Naive thymus-derived CD8-positive, alpha-beta T cell (primary cell): ENCODE measurements around the gene MYBBP1A. TPM values are rescaled to one million over a fixed set of nuclear protein-coding genes. Genes with fewer than 3 reads are reported as not detected.

Experiments
- ATAC-seq, 2 donors: fragments of 150-1000 bp; cut with Tn5 transposase in 1 of 2; sonication (Bioruptor Pico), chemical (Tn5 transposase) in 1 of 2; 1 replicate in 1 of 2; 2 replicates in 1 of 2; pipeline ENCODE4 v1.10.0; 2021; ENCODE audit warnings: mild to moderate bottlenecking in 2 of 2, moderate library complexity in 2 of 2
- POLR2A ChIA-PET: fragments of 350-600 bp; sonication (Branson Sonifier 250); formaldehyde crosslinking; loops from one replicate; lab custom pipeline; 2021; ENCODE audit warnings: antibody characterized with exemption; lab: Charles Lee
- DNase-seq, 10 donors: peaks; one replicate each; pipeline versions ENCODE4 v3.0.0 to v3.0.0-alpha.2; 2020 to 2022
- H3K27ac Mint-ChIP-seq, 10 donors: one replicate each; pipeline ENCODE4 v1.8.0; 2020 to 2022; ENCODE audit warnings: mild to moderate bottlenecking in 10 of 10, mixed read lengths in 10 of 10, moderate library complexity in 4 of 10, inconsistent platforms in 1 of 10
- H3K27me3 Mint-ChIP-seq, 5 donors: one replicate each; pipeline ENCODE4 v1.8.0; 2021 to 2022; ENCODE audit warnings: mixed read lengths in 5 of 5
- H3K36me3 Mint-ChIP-seq, 3 donors: one replicate each; pipeline ENCODE4 v1.8.0; 2020 to 2022; ENCODE audit warnings: mixed read lengths in 3 of 3, mild to moderate bottlenecking in 2 of 3, inconsistent platforms in 1 of 3
- H3K4me1 Mint-ChIP-seq, 4 donors: one replicate each; pipeline ENCODE4 v1.8.0; 2021 to 2022; ENCODE audit warnings: mixed read lengths in 4 of 4
- H3K4me3 Mint-ChIP-seq, 10 donors: one replicate each; pipeline ENCODE4 v1.8.0; 2020 to 2022; ENCODE audit warnings: mild to moderate bottlenecking in 10 of 10, mixed read lengths in 10 of 10, moderate library complexity in 6 of 10, inconsistent platforms in 1 of 10
- H3K9me3 Mint-ChIP-seq, 9 donors: one replicate each; pipeline ENCODE4 v1.8.0; 2020 to 2022; ENCODE audit warnings: mixed read lengths in 9 of 9, mild to moderate bottlenecking in 3 of 9, inconsistent platforms in 1 of 9, moderate library complexity in 1 of 9
- polyA plus RNA-seq, 3 donors: library from polyadenylated mRNA; unstranded; fragments of 300-500 nt; fragmentation: Illumina TruSeq; gene quantifications; one replicate each; pipeline ENCODE4 v1.2.3, GENCODE V29; 2021
- total RNA-seq, 8 experiments: library from RNA in 2 of 8; stranded (reverse) in 2 of 8; gene quantifications; one replicate each; pipeline ENCODE4 v1.2.3 and lab custom pipeline; 2021 to 2026

MYBBP1A gene
- total and polyA plus RNA-seq, 5 experiments from 2014 or later = 14.0 to 88.6 (median 45.7) TPM

DNA sequence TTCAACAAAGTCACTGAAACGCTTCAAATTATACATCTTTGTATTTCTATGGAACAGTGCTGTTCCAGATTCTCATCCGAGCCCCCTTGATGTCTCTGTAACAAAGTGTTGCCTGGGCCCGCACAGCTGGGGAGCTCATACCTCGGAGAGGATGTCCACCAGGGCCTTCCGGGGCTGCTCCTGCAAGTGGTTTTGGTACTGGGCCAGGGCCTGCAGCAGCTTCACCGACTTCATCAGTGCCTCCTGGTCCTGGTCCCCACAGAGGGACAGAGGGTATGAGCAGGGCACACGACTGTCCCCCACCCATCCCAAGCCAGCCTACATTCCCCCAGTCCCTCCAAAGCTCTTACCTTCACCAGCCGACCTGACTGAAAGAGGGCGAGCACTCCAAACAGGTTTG lies 1.5 kb downstream of the MYBBP1A start:
- peaks cover 0 to 48% (median 5%) of the 10 kb centered on the region in 3 donors for H3K36me3 Mint-ChIP-seq
- peak overlapping the region; percentile 60 to 97 (median 95) for H3K4me3 Mint-ChIP-seq
- no peak for ATAC-seq
- POLR2A ChIA-PET = interaction anchor here (1.3 to 1.8 kb wide), 3 partner anchors 12 to 67 kb away, joined by 4 to 8 read pairs (median 5); no protein-coding TSS in a partner anchor
- H3K9me3 Mint-ChIP-seq = no peaks in the 10 kb centered on the region
- peak in 1 of 10 donors; percentile 21 for DNase-seq
- H3K27ac Mint-ChIP-seq = peak overlapping the region in 3 of 10 donors; percentile 29 to 79 (median 79)
- peaks cover 23 to 32% (median 30%) of the 10 kb centered on the region in 4 donors for H3K4me1 Mint-ChIP-seq
- H3K27me3 Mint-ChIP-seq = peaks cover 0 to 1% (median 0%) of the 10 kb centered on the region in 5 donors

DNA sequence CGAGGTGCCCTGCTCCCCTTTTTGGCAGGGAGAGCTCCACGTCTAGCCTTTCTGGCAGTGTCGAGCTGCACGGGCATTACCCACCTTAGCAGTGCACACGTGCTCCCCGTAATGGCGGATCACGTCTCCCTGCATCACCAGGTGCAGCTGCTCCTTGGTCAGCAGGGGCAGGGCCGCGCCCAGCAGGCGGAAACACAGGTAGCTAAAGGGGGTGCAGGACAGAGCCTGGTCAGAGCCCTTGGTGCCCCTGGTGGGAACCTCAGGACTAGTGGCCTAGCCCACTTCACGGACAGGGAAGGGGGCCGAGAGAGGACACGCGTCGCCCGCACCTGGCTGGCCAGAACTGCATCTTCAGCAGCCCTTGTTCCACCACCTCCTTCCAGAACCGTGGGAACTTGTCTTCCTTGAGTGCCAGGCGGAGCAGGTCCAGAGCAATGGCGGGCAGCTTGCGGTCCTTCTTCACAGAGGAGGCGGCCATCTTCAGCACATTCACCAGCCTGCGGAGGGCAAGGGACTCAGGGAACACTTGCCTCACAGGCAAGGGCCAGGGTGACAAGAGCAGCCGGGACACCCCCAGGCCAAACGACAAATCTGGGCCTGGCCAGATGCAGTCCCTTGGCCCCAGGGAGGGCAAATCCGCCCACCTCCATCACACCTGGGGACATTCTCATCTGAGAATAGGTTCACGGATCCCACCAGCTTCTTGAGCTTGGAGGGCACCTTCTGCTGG lies 3.2 kb downstream of the MYBBP1A start:
- peaks cover 0 to 59% (median 5%) of the 10 kb centered on the region in 3 donors for H3K36me3 Mint-ChIP-seq
- ATAC-seq = no peak
- peaks cover 21 to 32% (median 30%) of the 10 kb centered on the region in 4 donors for H3K4me1 Mint-ChIP-seq
- peak overlapping the region in 1 of 10 donors; percentile 69 for H3K4me3 Mint-ChIP-seq
- peak in 1 of 10 donors; percentile 57 for DNase-seq
- no peaks in the 10 kb centered on the region for H3K9me3 Mint-ChIP-seq
- no peaks in the 10 kb centered on the region for H3K27me3 Mint-ChIP-seq
- peak overlapping the region in 1 of 10 donors; percentile 32 for H3K27ac Mint-ChIP-seq
- POLR2A ChIA-PET = interaction anchor here (0.7 kb wide), 1 partner anchor 198 kb away, joined by 3 read pairs; no protein-coding TSS in a partner anchor

DNA sequence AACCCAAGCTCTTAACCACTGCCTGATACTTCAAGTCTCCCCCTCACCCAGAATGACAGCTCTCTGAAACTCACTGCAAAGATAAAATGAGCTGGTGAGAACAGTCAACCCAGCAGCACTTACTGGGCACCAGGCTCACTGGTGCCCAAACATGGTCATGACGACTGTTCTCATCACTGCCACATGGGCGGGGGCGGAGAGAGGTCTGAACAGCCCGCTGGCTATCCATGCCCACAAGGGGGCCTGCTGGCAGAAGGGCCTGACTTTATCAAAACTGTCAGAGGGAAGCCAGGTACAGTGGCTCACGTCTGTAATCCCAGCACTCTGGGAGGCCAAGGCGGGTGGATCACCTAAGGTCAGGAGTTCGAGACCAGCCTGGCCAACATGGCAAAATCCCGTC lies 4.0 kb downstream of the MYBBP1A start:
- Mint-ChIP-seq H3K4me3 (no peak overlapping the region), H3K27ac (no peak overlapping the region), H3K9me3 (no peaks in the 10 kb centered on the region), H3K36me3 (peaks cover 0 to 67% (median 5%) of the 10 kb centered on the region in 3 donors), H3K27me3 (no peaks in the 10 kb centered on the region), H3K4me1 (peaks cover 20 to 29% (median 27%) of the 10 kb centered on the region in 4 donors)
- DNase-seq = peak in 1 of 10 donors; percentile 43
- POLR2A ChIA-PET = interaction anchor here (0.7 kb wide), 2 partner anchors 197 to 735 kb away, joined by 3 read pairs; no protein-coding TSS in a partner anchor
- ATAC-seq = no peak

DNA sequence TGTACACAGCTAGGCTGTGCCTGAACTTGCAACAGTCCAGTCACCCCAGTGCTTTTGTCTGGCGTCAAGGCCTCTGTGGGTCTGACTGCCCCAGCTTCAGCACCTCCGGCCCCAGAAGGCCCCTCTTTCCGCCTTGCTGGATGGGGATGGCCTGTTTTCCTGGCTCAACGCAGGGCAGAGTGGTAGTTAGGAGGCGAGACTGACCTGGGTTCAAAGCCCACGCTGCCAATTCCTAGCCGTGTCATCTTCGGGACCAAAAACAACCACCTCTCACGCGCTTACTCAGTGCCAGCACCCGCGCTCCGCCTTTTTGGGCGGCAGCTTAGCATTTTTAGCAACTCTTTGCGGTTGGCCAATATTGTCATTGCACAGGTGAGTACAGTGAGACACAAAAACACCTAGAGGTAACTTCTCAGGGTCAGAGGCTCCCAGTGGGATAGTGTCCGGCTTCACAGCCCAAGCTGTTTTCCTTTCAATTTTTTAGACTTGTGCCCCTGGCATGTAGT lies 4.6 kb downstream of the MYBBP1A start:
- Mint-ChIP-seq H3K36me3 (peaks cover 0 to 68% (median 5%) of the 10 kb centered on the region in 3 donors), H3K4me3 (no peak overlapping the region), H3K4me1 (peaks cover 14 to 24% (median 21%) of the 10 kb centered on the region in 4 donors), H3K27ac (no peak overlapping the region), H3K9me3 (no peaks in the 10 kb centered on the region), H3K27me3 (no peaks in the 10 kb centered on the region)
- POLR2A ChIA-PET = no interaction called here
- DNase-seq (peak in 1 of 10 donors; percentile 55), ATAC-seq (no peak)

DNA sequence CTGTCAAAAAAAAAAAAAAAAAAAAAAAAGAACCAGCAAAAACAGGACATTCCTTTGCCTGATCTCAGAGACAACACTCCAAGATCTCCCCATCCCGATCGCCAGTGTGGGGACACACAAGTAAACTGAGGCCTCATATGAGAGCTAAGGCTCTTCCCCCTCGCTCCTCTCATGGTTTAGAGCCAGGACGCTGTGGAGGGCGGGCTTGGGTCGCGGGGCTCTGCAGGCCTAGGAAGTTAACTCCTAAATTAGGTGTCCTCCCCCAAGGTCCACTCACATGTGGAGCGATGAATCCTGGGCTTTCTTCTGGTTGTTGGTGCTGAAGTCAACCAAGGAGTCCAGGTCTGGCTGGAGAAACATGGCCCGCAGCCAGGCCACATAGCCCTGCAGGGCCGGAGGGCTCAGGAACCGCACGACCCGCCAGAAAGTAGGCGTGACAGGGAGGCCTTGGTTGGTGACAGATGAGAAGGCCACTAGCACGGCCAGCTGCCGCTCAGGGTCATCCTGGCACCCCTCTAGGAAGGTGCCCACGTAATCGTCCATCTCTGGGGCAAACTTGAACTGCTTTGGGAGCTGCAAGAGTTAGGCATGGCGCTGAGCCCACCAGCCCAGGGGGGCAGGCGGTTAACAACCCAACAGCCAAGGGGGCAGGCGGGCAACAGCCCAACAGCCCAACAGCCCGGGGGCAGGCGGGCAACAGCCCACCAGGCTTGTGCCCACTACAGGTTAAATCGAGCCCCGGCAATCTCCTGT lies 5.2 kb downstream of the MYBBP1A start:
- H3K4me1 Mint-ChIP-seq = peaks cover 12 to 18% (median 15%) of the 10 kb centered on the region in 4 donors
- DNase-seq = peak in 1 of 10 donors; percentile 27
- no peak for ATAC-seq
- H3K4me3 Mint-ChIP-seq = no peak overlapping the region
- peak overlapping the region in 1 of 10 donors; percentile 40 for H3K27ac Mint-ChIP-seq
- POLR2A ChIA-PET = no interaction called here
- H3K9me3 Mint-ChIP-seq = no peaks in the 10 kb centered on the region
- peaks cover 0 to 67% (median 5%) of the 10 kb centered on the region in 3 donors for H3K36me3 Mint-ChIP-seq
- H3K27me3 Mint-ChIP-seq = no peaks in the 10 kb centered on the region

DNA sequence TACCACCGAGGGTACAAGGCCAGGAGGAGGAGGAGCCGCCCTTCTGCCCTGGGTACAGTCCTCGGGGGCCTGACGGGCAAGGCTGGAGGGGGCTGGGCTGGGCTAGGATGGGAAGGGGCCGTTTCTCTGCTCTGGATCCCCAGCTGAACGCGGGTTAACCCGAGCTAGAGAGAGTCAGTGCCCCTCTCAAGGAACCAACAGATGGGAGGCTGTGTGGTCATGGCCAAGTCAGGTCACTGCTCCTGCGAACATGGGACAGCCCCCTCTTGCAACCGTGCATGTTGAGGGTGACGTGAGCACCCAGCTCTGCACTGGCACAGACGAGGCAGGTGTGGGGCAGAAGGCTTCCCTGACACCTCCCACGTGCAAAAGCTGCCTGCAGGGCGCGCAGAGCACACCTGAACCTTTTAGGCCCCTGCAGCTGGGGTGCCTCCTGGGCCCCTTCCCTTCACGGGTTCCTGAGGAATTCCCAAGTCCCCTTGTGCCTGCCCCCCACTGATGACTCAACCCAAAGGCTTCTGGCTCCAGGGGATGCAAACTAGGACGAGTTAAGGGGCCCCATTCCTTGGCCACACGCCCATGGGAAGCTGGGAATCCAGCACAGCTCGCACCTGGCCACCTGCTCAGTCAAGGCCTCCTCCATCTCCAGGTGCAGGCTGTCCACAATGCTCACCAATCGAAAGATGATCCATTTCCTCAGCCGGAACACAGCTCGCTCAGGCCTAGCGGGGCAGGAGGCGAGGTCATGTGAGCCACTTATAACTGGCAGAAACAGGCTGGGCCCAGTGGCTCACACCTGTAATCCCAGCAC lies 6.3 kb downstream of the MYBBP1A start:
- ATAC-seq (no peak), DNase-seq (peak in 1 of 10 donors; percentile 57)
- no peaks in the 10 kb centered on the region for H3K27me3 Mint-ChIP-seq
- no peak overlapping the region for H3K27ac Mint-ChIP-seq
- no peaks in the 10 kb centered on the region for H3K9me3 Mint-ChIP-seq
- H3K4me1 Mint-ChIP-seq = peaks cover 4 to 9% (median 5%) of the 10 kb centered on the region in 4 donors
- no peak overlapping the region for H3K4me3 Mint-ChIP-seq
- POLR2A ChIA-PET = no interaction called here
- peaks cover 0 to 71% (median 5%) of the 10 kb centered on the region in 3 donors for H3K36me3 Mint-ChIP-seq

DNA sequence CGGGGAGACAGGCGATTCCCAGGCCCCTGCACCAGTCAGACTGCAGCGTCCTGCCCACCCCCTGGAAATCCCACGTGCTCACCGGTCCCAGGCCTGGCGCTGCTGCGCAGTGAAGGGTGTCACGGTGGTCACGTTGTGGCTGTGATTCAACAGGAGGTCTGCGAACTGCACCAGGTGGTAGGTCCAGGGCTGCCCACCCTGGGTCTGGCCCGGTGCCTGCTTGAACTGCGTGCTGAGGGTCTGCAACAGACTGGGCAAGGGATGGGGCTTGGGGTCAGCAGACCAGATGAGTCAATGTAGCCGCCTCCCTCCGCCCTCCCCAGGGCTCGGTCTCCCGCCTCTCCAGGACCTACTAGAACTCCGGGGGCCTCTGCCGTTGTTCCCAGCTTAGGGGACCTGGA lies 7.1 kb downstream of the MYBBP1A start:
- H3K9me3 Mint-ChIP-seq = no peaks in the 10 kb centered on the region
- H3K27me3 Mint-ChIP-seq = no peaks in the 10 kb centered on the region
- H3K4me1 Mint-ChIP-seq = peaks cover 0 to 4% (median 1%) of the 10 kb centered on the region in 4 donors
- POLR2A ChIA-PET = no interaction called here
- H3K4me3 Mint-ChIP-seq = no peak overlapping the region
- no peak for ATAC-seq
- H3K27ac Mint-ChIP-seq = no peak overlapping the region
- no peak for DNase-seq
- H3K36me3 Mint-ChIP-seq = peaks cover 0 to 68% (median 5%) of the 10 kb centered on the region in 3 donors

DNA sequence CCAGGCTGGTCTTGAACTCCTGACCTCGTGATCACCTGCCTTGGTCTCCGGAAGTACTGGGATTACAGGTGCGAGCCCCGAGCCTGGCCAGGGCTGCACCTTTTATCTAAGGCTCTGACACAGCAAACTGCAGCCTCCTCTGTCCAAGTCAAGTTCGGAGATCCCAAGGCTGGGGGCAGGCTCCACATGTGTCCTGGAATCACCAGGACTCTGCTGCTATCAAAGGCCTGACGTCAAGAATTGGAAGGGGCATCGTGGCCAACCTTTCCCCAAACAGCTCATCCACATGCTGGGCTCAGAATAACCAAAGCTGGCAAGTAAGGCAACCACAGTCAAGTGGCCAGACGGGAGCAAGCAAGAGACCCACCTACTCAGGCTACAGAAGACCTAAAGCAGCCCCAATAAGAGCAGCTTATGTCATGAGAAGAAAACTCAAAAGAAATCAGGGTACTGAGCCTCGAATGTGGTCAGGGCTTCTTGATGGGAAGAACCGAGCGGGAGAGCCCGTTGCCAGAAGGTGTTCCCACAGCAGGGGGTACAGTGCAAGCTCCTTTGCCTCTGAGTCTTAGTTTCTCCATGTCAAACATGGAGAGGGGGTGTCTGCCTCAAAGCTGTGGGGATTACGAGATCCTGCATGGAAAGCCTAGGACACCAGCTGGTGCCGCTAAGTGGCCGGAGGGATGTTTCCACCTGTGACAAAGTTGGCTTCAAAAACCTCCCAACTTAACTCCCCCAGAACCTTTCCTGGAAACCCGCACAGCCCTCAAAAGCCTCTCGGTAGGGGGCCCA lies 7.9 kb downstream of the MYBBP1A start:
- H3K27me3 Mint-ChIP-seq = no peaks in the 10 kb centered on the region
- DNase-seq = no peak
- H3K9me3 Mint-ChIP-seq = no peaks in the 10 kb centered on the region
- no peak overlapping the region for H3K4me3 Mint-ChIP-seq
- peaks cover 0 to 67% (median 5%) of the 10 kb centered on the region in 3 donors for H3K36me3 Mint-ChIP-seq
- POLR2A ChIA-PET = interaction anchor here (0.7 kb wide), 1 partner anchor 489 kb away, joined by 5 read pairs; no protein-coding TSS in a partner anchor
- H3K27ac Mint-ChIP-seq = peak overlapping the region in 1 of 10 donors; percentile 40
- peaks cover 0 to 5% (median 2%) of the 10 kb centered on the region in 4 donors for H3K4me1 Mint-ChIP-seq
- no peak for ATAC-seq

DNA sequence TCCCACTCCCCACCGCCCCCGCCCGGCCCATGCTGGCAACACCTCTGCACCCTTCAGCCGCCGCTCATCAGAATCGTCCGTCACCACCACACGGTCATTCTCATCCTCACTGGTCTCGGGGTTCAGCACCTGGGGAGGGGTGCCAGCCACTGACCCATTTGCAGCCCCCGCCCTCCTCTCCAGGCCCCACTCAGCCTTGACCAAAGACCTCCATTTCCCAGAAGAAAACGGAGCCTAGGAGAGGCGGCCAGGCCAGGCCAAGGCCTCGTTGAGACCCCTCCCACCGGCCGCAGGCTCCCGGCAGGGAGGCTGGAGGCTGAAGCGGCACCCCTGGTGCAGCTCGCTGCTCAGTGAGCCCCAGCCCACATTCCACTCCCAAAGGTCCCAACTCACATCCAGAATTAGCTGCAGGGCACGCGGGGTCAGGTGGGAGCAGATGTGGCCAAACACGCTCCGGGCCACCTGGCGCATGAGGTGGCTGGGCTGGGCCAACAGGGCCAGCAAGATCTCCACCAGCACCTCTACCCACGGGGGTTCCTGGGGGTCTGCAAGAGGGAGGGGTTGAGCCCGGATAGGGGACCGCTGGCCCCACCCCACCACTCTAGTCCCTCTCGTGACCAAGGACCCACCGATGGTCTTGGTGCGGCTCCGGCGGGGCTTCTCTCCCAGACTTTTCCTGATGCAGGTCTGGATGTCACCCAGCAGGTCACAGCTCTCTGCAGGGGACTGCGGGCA lies 9.8 kb downstream of the MYBBP1A start:
- DNase-seq = no peak
- no peaks in the 10 kb centered on the region for H3K27me3 Mint-ChIP-seq
- no peaks in the 10 kb centered on the region for H3K9me3 Mint-ChIP-seq
- POLR2A ChIA-PET = interaction anchor here (0.6 kb wide), 1 partner anchor 18 kb away, joined by 5 read pairs; no protein-coding TSS in a partner anchor
- H3K36me3 Mint-ChIP-seq = peaks cover 0 to 65% (median 2%) of the 10 kb centered on the region in 3 donors
- H3K27ac Mint-ChIP-seq = peak overlapping the region in 1 of 10 donors; percentile 53
- ATAC-seq = no peak
- no peak overlapping the region for H3K4me3 Mint-ChIP-seq
- peaks cover 0 to 4% (median 0%) of the 10 kb centered on the region in 4 donors for H3K4me1 Mint-ChIP-seq

DNA sequence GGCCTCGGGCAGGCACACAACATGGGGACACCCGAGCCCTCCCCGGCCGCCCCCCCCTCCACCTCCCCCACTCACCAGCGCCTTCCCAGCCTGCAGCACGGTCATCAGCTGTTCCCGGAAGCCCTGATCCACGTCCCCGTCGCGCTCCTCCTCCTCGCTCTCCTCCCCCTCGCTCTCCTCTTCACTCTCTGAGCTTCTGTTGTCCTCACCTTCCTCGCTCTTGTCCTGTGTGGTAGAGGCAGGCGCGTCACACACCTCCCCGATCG lies 10.3 kb downstream of the MYBBP1A start:
- no peaks in the 10 kb centered on the region for H3K27me3 Mint-ChIP-seq
- peaks cover 0 to 4% (median 0%) of the 10 kb centered on the region in 4 donors for H3K4me1 Mint-ChIP-seq
- H3K36me3 Mint-ChIP-seq = peaks cover 0 to 61% (median 2%) of the 10 kb centered on the region in 3 donors
- H3K4me3 Mint-ChIP-seq = no peak overlapping the region
- H3K27ac Mint-ChIP-seq = peak overlapping the region in 1 of 10 donors; percentile 53
- POLR2A ChIA-PET = interaction anchor here (0.9 kb wide), 1 partner anchor 10 kb away, joined by 3 read pairs; the partner anchor contains the start of gene MYBBP1A
- no peaks in the 10 kb centered on the region for H3K9me3 Mint-ChIP-seq
- ATAC-seq = no peak
- DNase-seq = no peak
